Daoy (cell line): ENCODE measurements around the gene B3GAT1. TPM values are rescaled to one million over a fixed set of nuclear protein-coding genes. Genes with fewer than 3 reads are reported as not detected.
A peak's percentile ranks its signal among the peaks of the same experiment; 100 is the strongest.
"Not testable (repeated sequence)": the region's sequence is repeated elsewhere in the genome, so short reads cannot be mapped to it uniquely, and the experiment has no call there.

ENCODE experiments used
- DNase-seq: peaks from one replicate; pipeline ENCODE4 v3.0.0-alpha.2; 2015; ENCODE audit warnings: low read depth
- total RNA-seq: library from RNA; depleted of rRNA; stranded (reverse); fragments of >200 nt; shearing (Covaris generic); gene quantifications from 2 replicates; pipeline ENCODE4 v1.2.3, GENCODE V29; 2014

The B3GAT1 gene
- total RNA-seq, 1 experiment from 2014 or later = 0.29 TPM

DNA sequence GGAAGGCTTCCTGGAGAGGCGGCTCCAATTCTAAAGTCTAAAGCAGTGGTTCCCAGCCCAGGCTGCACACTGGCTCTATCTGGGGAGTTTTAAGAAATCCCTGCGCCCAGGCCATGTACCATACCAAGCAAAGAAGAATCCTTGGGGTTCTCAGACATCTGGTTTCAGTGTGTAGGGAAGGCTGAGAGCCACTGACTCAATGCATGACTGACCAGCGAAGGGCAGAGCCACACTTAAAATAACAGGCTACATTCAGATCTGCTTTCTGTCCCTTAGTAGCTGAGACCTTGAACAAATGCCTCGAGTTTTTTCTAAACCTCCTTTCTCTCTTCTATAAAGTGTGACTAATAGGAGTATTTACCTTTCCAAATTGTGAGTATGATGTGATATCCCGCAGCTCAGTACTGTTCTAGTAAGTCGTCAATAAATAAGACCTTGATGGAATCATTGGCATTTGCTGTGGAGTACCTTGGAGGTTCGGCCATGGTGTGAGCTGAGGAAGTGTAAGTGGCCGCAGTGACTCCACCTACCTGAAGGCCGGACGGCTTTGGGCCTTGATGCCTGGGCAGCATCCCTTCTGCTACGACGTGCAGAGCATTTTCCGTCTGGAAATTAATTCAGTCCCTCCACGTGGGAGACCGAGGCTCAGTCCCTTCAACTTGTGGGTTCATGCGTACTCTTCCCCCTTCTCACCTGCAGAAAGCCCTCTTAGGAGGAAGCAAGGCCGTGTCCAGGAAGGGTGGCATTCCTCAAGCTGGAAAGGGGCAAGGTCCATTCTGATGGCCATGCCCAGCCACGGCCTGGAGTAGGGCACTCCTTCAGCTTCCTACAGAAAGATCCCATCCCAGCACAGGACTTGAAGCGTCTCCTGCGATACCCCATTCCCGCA lies 55.1 kb downstream of the B3GAT1 start:
- DNase-seq = no peak

DNA sequence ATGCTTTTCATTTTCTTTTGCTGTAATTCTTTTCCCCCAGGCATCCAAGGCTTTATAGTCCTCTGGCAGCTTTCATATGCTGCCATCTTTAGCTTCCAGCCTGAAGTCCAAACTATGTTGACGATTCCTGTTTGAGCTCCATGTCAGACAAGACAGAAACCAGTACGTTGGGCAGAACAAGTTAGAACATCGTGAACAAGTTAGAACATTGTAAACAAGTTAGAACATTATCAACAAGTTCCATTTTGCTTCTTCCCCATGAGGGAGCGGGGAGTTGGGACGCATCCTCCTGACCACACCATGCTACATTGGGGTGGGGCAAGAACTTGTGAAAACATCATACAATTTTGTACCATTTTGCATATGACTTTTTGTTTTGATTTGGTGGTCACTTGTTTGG lies 56.4 kb downstream of the B3GAT1 start:
- no peak for DNase-seq

DNA sequence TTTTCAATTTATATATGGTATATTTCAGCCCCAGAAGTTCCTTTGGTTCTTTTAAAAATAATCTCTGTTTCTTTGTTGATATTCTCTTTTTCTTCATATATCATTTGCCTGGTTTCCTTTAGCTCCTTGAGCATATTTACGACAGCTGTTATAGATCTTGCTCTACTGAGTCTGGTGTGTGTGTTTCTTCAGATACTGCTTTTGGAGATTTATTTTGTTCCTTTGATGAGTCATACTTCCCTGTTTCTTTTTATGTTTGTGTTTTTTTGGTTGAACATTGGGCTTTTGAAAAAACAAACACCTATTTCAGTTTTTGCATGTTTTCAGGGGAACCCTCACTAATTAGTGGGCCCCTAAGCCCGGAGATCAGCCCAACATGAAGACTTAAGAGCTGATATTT lies 56.9 kb downstream of the B3GAT1 start:
- no peak for DNase-seq

DNA sequence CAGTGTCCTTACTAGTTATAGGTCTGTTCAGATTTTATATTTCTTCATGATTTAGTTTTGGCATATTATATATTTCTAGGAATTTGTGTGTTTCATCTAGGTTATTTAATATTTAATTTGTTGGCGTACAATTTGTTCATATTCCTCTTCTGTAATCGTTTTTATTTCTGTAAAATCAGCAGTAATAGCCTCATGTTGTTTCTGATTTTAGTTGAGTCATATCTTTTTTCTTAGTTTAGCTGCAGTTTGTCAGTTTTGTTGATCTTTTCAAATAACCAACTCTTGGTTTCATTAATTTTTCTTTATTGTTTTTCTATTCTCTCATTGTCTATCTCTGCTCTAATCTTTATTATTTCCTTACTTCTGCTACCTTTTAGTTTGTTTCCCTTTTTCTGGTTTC lies 59.9 kb downstream of the B3GAT1 start:
- no peak for DNase-seq

DNA sequence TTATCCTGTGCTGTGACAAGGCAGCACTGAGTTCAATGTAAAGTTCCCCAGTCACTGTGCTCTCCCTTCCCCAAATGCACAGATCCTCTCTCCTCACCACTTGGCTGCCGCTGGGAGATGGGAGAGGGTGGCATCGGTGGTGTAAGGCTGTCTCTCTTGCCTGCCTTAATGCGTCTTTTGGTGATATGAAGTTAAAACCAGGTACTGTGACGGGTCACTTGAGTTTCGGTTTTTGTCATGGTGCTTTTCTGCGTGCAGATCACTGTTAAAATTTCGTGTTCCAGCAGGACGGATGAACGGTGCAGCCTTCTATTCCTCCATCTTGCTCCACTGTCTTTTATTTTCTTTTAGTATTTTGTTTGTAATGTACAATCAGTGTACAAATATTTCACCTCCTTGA lies 61.7 kb downstream of the B3GAT1 start:
- DNase-seq = no peak

DNA sequence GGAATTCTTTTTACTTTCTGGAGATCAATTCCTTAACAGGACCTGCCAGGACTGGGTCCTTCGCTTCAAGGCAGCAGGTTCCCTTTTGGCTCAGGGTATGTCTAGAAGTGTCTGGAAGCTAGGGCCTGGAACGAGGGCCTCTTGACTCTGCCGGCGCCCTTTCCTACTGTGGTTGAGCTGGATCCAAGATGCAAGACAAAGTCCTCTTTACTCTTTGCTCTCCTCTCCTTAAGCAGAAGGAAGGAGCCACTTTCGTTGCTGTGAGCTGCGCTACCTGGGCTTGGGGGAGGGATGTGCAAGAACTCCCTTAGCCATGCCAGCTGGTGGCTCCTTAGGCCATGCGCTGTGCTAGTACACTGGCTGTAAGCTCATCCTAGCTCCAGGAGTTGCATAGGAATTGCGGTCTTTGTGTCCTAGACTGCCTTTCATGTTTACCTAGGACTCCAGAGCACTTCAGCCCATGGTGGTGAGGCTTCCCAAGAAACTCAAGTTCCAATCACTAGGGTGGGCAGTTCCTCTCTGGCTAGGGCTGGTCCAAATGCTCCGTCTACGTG lies 62.2 kb downstream of the B3GAT1 start:
- DNase-seq = no peak

DNA sequence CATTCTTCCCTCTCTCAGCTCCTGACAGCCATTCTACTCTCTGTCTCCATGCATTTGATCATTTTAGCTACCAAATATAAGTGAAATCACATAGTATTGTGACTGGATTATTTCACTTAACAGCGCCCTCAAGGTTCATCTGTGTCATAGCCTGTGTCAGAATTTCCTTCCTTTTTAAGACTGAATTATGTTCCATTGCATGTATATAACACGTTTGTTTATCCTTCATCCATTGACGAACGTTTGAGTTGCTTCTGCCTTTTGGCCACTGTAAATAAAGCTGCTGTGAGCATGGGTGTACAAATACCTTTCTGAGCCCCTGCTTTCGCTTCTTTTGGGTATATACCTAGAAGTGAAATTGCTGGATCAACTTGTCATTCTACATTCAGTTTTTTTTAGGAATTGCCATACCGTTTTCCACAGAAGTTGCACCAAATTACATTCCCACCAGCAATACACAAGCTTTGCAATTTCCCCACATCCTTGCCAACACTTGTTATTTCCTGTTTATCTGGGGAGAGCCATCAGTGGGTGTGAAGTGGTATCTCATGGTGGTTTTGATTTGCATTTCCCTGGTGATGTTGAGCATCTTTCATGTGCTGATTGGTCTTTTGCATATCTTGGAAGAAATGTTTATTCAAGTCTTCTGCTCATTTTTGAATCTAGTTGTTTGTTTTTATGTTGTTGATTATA lies 62.8 kb downstream of the B3GAT1 start:
- no peak for DNase-seq

DNA sequence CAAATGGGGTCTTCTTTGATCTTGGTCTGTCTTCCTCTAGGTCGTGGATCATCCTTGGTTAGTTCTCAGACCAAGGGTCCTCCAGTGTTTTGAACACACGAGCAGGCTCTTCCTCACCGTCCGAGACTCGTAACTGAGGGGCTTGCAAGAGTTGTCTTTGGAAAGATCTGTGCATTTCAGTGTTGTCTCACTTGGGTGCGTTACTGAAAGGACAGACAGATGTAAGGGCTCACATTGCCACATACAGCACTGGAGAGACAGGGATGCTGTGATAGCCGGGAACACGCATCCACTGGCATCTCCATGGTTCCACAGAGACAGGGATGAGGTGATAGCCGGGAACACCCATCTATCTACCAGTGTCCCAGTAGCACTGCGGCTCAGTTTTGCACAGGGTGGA lies 64.6 kb downstream of the B3GAT1 start:
- no peak for DNase-seq

DNA sequence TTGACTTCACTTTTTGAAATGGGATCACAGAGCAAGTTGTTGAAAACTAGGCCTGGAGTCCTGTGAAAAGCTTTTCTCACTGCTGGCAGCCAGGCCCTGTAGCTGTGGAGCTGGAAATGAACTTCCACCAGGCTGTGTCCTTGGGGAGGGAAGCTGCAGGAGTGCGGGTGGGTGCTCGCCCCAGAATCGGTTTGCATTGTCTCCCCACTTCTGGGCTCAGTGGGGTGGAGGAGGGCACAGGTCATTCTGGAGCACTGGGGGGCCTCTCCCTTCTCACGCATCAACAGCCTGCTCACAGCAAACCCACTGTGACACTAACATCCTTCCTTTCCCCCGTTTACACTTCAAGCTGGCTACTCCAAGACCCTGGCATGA lies 65.1 kb downstream of the B3GAT1 start:
- DNase-seq = no peak

DNA sequence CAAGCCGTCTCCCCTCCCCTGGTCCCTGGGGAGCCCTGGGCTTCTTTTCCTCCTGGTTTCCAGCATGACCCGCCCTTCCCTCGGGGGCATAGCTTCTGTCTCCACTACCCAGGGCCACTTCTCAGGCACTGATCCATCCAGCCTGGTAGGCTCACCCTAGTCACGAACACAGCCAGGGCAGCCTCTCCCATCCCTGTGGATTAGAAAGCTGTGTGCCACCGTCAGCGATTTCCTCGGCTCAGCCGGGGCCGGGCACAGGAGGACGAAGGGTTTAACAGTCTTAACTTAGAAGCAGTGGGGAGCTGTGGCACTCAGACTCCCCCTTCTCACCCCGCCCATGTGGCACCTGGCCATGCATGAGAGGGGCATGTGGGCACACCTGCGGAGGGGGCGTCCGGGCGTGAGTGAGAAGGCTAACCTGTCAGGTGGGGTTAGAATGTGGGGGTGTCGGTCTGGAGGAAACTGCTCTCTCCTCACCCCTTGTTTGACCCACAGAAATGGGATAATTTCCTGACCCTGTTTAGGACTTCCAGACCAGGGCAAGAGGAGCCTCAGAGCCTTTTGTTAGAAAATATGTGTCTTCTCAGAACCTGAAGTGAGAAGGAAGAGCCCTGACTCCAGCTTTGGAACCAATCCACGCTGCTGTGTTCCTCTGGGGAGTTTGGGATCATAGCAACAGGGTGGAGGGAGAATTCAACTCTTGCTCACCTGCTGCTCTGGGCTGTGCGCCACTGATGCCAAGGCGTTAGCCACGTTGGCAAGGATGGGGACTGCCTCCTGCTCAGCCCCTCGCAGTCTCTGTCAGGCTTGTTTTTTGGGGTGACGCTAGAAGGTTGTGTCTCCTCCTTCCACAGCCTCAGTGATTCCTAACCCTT lies 65.7 kb downstream of the B3GAT1 start:
- DNase-seq = peak; percentile 18

DNA sequence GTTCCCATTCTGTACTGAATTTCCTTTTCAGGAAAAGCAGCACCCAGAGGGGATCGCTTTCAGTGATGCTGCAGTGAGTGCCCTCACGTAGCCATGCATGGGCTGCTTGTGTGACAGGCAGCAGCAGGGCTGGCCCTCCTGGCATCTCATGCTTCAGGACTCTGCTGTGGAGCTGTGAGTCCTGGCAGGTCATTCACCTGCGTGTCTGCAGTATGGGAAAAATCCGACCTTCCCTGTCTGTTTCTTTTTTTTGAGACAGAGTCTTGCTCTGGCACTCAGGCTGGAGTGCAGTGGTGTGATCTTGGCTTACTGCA lies 66.8 kb downstream of the B3GAT1 start:
- DNase-seq = no peak

DNA sequence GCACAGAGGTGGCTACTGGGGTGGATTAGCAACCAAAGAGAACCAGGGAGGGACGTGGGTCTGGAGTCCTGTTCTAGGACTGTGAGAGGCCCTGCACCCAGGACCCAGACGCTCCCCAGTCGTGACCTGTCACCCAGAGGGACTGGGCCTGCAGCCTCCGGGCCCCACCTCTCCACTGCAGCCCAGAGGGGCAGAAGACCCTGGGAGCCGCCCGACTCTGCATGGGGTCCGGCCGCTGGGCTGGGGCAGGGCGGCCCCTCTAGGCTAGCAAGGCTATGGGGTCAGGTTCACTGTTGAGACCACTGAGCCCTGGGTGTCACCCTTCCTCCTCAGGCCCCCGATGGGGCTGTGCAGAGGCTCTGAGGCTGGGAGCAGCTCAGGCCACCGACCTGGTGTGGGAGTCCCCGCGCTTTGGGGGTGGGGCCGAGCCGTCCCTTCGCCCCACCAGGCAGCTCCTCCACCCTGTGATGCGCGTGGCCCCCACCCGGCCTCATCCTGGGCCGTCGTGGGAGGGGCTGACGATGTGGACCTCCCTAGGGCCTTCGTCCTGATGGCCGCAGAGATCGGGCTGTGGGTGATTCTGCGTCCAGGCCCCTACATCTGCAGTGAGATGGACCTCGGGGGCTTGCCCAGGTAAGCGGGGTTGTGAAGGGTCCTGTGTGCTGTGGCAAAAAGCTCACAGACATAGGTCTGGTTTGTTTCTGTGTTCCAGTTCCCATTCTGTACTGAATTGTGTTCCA lies 67.4 kb downstream of the B3GAT1 start:
- DNase-seq = not testable (repeated sequence)

DNA sequence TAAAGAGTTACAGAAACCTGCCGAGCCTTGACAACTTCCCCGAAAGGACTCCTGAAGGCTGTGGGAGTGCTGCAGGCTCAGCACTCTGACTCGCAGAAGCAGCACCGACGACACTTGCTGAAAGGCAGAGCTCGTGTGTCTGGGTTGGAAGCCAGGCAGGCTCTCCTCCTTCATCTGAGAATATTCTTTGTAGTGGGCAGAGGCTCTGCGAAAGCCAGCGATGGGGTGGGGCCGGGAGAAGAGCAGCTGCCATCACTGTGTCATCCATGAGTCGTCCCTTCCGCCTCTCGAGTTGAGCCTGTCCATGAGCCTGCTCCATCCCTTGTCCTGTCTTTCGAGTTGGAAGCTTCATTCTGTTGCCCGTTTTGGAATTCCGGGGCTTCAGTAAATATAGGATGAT lies 68.4 kb downstream of the B3GAT1 start:
- peak; percentile 39 for DNase-seq

DNA sequence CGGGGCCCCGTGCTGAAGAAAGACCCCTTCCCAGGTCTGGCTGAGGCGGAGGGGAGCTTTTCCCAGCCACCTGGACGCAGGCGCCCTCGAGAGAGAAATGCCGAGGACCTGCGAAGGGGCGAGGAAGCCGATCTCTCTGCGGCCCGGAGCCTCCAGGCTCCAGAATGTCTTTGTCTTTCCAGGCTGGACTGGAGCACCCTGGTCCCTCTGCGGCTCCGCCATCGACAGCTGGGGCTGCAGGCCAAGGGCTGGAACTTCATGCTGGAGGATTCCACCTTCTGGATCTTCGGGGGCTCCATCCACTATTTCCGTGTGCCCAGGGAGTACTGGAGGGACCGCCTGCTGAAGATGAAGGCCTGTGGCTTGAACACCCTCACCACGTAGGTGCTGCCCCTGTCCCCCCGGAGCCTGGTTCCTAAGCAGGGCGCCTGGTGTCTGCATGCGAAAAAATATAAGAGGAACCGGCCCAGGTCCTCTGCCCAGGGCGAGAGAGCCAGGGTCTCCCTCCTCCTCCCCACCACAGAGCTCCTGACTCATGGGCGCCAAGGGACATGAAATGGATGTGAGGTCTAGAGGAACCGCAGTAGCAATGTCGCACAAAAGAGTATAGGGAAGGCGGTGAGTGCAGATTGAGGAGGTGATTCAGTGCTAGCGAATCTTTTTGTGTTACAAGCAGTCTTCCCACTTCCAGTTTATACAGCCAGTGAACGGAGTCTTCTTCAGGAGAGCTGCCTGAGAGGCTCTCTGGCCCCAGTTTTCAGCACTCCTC lies 69.3 kb downstream of the B3GAT1 start:
- DNase-seq = peak; percentile 32

DNA sequence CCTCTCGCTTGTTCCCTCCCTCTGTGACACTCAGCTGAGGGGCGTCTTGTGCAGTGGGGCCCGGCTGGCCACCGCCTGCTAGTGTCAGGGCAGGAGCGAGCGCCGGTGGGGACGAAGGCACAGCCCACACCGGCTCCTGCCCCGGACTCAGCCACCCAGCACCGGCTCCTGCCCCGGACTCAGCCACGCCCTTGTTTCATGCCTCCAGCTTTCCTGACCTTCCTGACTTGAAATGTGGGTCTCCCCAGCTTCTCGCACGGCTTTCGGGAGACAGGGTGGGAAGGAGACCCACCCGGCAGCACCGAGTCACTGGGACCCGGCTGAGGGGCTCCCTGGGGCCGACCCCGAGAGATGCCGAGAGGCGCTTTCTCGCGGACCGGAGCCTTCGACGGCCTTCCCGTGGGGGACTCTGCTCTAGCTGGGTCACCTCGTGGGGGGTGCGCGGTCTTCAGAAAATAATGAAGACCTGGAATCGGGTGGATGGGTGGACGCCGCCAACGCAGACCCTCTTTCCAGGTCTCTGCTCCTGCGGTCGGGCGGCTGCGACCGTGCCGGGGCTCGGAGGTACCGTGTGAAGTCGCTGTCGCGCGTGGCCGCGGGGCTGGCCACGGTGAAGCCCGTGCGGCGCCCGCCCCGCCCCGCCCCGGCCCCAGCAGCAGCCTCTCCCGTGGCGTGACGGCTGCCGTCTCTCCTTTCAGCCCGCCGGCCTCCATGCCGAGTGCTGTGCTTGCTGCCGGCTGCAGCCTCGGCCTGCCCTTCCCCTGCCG lies 70.1 kb downstream of the B3GAT1 start:
- DNase-seq = no peak

DNA sequence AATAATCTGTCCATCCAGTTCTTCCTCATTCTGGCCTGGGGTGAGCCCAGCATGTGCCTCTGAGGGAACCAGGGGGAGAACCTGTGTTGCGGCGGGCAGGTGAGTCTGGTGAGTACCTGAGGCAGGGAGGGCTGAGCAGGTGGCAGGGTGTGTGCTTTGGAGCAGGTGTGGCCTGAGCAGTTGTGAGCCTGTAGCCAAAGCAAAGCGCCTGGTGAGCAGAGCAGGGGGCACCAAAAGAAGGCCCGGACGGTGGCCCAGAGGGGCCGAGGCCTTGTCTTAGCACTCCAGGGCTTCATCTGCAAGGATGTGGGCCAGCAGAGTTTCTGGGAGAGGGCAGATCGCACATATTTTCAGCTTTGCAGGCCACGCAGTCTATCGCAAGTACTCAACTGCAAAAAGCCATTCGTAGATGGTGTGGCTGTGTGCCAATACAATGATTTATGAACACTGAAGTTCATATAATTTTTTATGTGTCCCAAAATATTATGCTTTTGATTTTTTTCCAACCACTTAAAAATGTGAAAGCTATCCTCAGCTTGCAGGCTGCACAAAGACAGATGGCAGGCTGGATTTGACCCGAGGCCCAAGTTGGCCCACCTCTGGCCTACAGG lies 71.6 kb downstream of the B3GAT1 start:
- no peak for DNase-seq

DNA sequence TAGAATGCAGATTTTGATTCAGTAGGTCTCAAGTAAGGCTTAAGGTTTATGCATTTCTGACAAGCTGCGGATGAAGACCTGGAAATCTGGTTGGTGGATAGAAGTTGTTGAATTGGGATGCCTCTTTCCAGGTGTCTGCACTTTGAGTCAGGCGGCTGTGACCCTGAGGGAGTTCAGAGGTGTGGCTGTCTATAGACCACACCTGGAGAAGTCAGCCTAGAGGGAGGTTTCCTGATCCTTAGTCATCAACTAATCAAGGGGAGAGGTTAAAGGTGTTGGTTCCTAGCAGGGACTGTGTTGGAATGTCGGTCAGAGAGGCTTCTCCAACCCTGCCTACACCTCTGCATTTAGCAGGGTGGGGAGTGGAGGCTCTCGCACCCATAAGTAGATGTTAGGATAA lies 72.3 kb downstream of the B3GAT1 start:
- DNase-seq = no peak

DNA sequence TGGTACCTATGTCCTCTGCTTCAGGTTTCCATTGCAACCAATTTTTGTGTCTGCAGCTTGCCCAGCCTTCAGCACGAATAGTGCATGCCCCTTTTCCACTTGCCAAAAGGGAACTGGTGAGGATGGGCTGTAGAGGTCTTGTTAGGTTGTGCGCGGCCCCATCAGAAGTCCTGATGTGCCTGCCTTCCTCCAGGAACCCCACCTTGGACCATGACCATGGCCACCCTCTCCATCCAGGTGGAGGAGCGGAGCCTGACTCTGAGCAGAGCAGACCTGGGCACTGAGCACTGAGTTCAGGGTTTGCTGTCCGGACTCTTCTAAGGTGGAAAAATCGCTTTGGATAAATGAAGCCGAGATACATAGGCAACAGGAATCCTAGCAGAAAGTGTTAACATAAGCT lies 73.4 kb downstream of the B3GAT1 start:
- DNase-seq = no peak

DNA sequence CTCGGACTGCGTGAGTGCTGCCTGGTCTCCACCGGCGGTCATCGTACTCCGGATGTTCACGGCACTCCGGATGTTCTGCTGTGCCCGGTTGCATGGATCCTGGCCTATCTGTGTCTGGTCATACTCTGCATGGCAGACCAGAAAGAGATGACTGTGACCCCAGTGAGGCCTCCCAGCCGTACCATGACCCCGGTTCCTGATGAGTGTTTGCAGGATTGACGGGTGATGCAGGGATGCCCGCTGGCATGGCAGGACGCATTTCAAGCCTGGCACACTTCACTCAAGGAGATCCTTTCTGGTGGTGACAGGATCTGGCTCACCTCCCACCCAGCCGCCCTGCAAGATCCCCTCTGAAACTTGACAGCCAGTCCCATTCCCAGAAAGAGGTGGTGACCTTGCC lies 74.0 kb downstream of the B3GAT1 start:
- DNase-seq = no peak

DNA sequence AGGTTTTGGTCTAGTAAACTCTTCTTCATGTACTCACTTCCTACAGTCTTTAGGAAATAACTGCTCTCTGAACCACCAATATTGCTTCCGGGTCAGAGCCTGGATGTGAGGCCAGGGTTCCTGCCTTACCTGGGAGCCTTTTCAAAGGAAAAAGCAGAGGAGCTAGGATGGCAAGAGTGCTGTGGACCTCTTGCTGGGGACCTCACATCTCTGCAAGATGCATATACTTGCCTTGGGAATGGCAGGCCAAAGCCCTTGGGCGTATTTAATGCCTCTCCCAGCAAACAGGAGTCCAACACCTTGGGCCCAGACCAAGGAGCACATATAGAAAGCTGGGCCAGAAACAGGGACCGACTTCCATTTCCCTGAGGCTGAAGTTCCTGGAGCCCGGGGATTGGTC lies 75.0 kb downstream of the B3GAT1 start:
- no peak for DNase-seq
